Colonic mucosa (tissue), 4 donors: ENCODE measurements around the gene APLF. TPM values are rescaled to one million over a fixed set of nuclear protein-coding genes. Genes with fewer than 3 reads are reported as not detected.
"Not testable (repeated sequence)": the region's sequence is repeated elsewhere in the genome, so short reads cannot be mapped to it uniquely, and the experiment has no call there.

Experiments used
- DNase-seq: peaks from one replicate; pipeline ENCODE4 v3.0.0-alpha.2; 2020
- H3K27ac ChIP-seq: fragments of 200-600 bp; one replicate; pipeline ENCODE4 v1.8.0; 2021
- H3K27me3 ChIP-seq: fragments of 200-600 bp; one replicate; pipeline ENCODE4 v1.8.0; 2021
- H3K36me3 ChIP-seq: fragments of 200-600 bp; one replicate; pipeline ENCODE4 v1.8.0; 2021
- H3K4me1 ChIP-seq: fragments of 200-600 bp; one replicate; pipeline ENCODE4 v1.8.0; 2021; ENCODE audit warnings: mild to moderate bottlenecking
- H3K4me3 ChIP-seq: fragments of 200-600 bp; one replicate; pipeline ENCODE4 v1.8.0; 2021
- H3K9ac ChIP-seq, 2 donors: one replicate each; pipeline ENCODE4 v1.7.0; 2013; ENCODE audit warnings: control low read depth in 2 of 2, low read depth in 2 of 2, low read length in 2 of 2
- H3K9me3 ChIP-seq: fragments of 200-600 bp; one replicate; pipeline ENCODE4 v1.8.0; 2021
- CTCF ChIP-seq: fragments of 200-600 bp; IDR thresholded peaks from one replicate; pipeline ENCODE4 v1.8.0; 2022; ENCODE audit warnings: antibody characterized with exemption, mild to moderate bottlenecking
- intact Hi-C: fragments of 100-400 bp; cut with DNase I; formaldehyde crosslinking; loops from one replicate; pipeline ENCODE4 v1.14.1; 2022
- total RNA-seq, 2 donors: library from RNA; stranded (reverse); fragmentation: NEBNext Ultra II Directional in 1 of 2; extraction: Animal tissue kit (Norgen Biotek cat#: 25700) in 1 of 2; gene quantifications; one replicate each; pipeline ENCODE4 v1.2.1, GENCODE V29; 2021
- donor health status: healthy.
- donor health status: DM: no; HTN: no; CAD: no.
- donor health status: DM: no; HTN: no; CAD: no.

Gene APLF
- total RNA-seq, 2 donors from 2014 or later: 0.96 to 2.6 TPM

- no peaks in the 10 kb centered on the region for H3K9me3 ChIP-seq
- H3K4me1 ChIP-seq: no peaks in the 10 kb centered on the region
- H3K27ac ChIP-seq: no peak overlapping the region
- intact Hi-C loops: no loop called here
- no peak for TF ChIP-seq CTCF
- no peaks in the 10 kb centered on the region for H3K36me3 ChIP-seq
- no peak overlapping the region for H3K4me3 ChIP-seq
- no peak overlapping the region for H3K9ac ChIP-seq
- DNase-seq: no peak
- H3K27me3 ChIP-seq: no peaks in the 10 kb centered on the region
Observed at GRCh38 chr2:68553098-68553497, 85.7 kb downstream of the APLF start.

- H3K4me1 ChIP-seq, H3K27me3 ChIP-seq, H3K9ac ChIP-seq, DNase-seq, intact Hi-C loops, H3K27ac ChIP-seq, H3K36me3 ChIP-seq, H3K4me3 ChIP-seq, H3K9me3 ChIP-seq: not testable (repeated sequence)
Observed at GRCh38 chr2:68555425-68556206, 88.2 kb downstream of the APLF start.

- Histone ChIP-seq H3K27ac (no peak overlapping the region), H3K27me3 (no peaks in the 10 kb centered on the region), H3K9ac (no peak overlapping the region), H3K9me3 (no peaks in the 10 kb centered on the region), H3K36me3 (no peaks in the 10 kb centered on the region), H3K4me3 (no peak overlapping the region), H3K4me1 (no peaks in the 10 kb centered on the region)
- DNase-seq: no peak
- no peak for TF ChIP-seq CTCF
- intact Hi-C loops: no loop called here
Observed at GRCh38 chr2:68556381-68556780, 89.0 kb downstream of the APLF start.

- Histone ChIP-seq H3K4me1 (no peaks in the 10 kb centered on the region), H3K9ac (no peak overlapping the region), H3K36me3 (no peaks in the 10 kb centered on the region), H3K27me3 (no peaks in the 10 kb centered on the region), H3K4me3 (no peak overlapping the region), H3K27ac (no peak overlapping the region), H3K9me3 (no peaks in the 10 kb centered on the region)
- DNase-seq: no peak
- intact Hi-C loops: no loop called here
- no peak for TF ChIP-seq CTCF
Observed at GRCh38 chr2:68558576-68558975, 91.2 kb downstream of the APLF start.

GRCh38 chr2:68559692-68560091 is 92.3 kb downstream of the APLF start:
- DNase-seq: no peak
- intact Hi-C loops: no loop called here
- TF ChIP-seq CTCF: no peak
- Histone ChIP-seq H3K4me1 (no peaks in the 10 kb centered on the region), H3K4me3 (no peak overlapping the region), H3K27me3 (no peaks in the 10 kb centered on the region), H3K36me3 (no peaks in the 10 kb centered on the region), H3K27ac (no peak overlapping the region), H3K9me3 (no peaks in the 10 kb centered on the region), H3K9ac (no peak overlapping the region)

GRCh38 chr2:68560545-68560944 is 93.2 kb downstream of the APLF start:
- intact Hi-C loops: no loop called here
- H3K4me1 ChIP-seq: no peaks in the 10 kb centered on the region
- no peaks in the 10 kb centered on the region for H3K27me3 ChIP-seq
- no peak overlapping the region for H3K4me3 ChIP-seq
- H3K27ac ChIP-seq: no peak overlapping the region
- no peaks in the 10 kb centered on the region for H3K36me3 ChIP-seq
- no peak for TF ChIP-seq CTCF
- H3K9me3 ChIP-seq: no peaks in the 10 kb centered on the region
- no peak overlapping the region for H3K9ac ChIP-seq
- DNase-seq: no peak
